HepG2 (cell line): ENCODE results near the gene TSC22D4. TPM values are rescaled to one million over a fixed set of nuclear protein-coding genes. Genes with fewer than 3 reads are reported as not detected.

Experiments
- ATAD3A ChIP-seq: sonication (generic); formaldehyde crosslinking; IDR thresholded peaks from 2 replicates; pipeline ENCODE4 v1.4.0; 2020; ENCODE audit warnings: missing genetic modification reagents
- ATM ChIP-seq: fragments of 450-650 bp; IDR thresholded peaks from 2 replicates; pipeline ENCODE4 v1.7.1; 2017; ENCODE audit warnings: mild to moderate bottlenecking, borderline replicate concordance
- EP300 ChIP-seq, 3 experiments: sonication (generic) in 1 of 3; formaldehyde crosslinking in 1 of 3; IDR thresholded peaks; 2 replicates each; pipeline versions ENCODE4 v1.5.1 to v1.6.1; 2011 to 2020; ENCODE audit warnings: low read depth in 2 of 3, low read length in 2 of 3, borderline replicate concordance in 1 of 3, improper control_type of control experiment in 1 of 3, mild to moderate bottlenecking in 1 of 3, missing genetic modification reagents in 1 of 3, moderate library complexity in 1 of 3
- GFI1 ChIP-seq: sonication (generic); formaldehyde crosslinking; IDR thresholded peaks from 2 replicates; pipeline ENCODE4 v1.5.0; 2020; ENCODE audit warnings: missing genetic modification reagents, mild to moderate bottlenecking, borderline replicate concordance
- GRHL1 ChIP-seq: sonication (generic); formaldehyde crosslinking; conservative IDR thresholded peaks from 2 replicates; pipeline ENCODE4 v1.8.0; 2022; ENCODE audit warnings: missing genetic modification reagents
- HIVEP1 ChIP-seq: sonication (generic); formaldehyde crosslinking; IDR thresholded peaks from 2 replicates; pipeline ENCODE4 v1.4.0; 2020; ENCODE audit warnings: mild to moderate bottlenecking, missing genetic modification reagents
- HOXA5 ChIP-seq: sonication (generic); formaldehyde crosslinking; IDR thresholded peaks from 2 replicates; pipeline ENCODE4 v1.4.0; 2020; ENCODE audit warnings: missing genetic modification reagents
- KDM5B ChIP-seq: sonication (generic); formaldehyde crosslinking; IDR thresholded peaks from 2 replicates; pipeline ENCODE4 v1.4.0; 2020; ENCODE audit warnings: missing genetic modification reagents, mild to moderate bottlenecking, borderline replicate concordance
- KLF13 ChIP-seq: sonication (generic); formaldehyde crosslinking; IDR thresholded peaks from 2 replicates; pipeline ENCODE4 v1.4.0; 2020; ENCODE audit warnings: mild to moderate bottlenecking, missing genetic modification reagents
- LCORL ChIP-seq, 2 experiments: fragments of 450-650 bp in 1 of 2; sonication (generic) in 1 of 2; formaldehyde crosslinking in 1 of 2; IDR thresholded peaks; 2 replicates each; pipeline versions ENCODE4 v1.5.0 to v1.6.1; 2017 to 2020; ENCODE audit warnings: antibody characterized with exemption in 1 of 2, missing genetic modification reagents in 1 of 2
- MXI1 ChIP-seq: IDR thresholded peaks from 3 replicates; pipeline ENCODE4 v1.6.1; 2012; ENCODE audit warnings: low read depth, low read length, inconsistent platforms, borderline replicate concordance
- NCOA5 ChIP-seq: sonication (generic); formaldehyde crosslinking; IDR thresholded peaks from 2 replicates; pipeline ENCODE4 v1.4.0; 2020; ENCODE audit warnings: missing genetic modification reagents
- POGK ChIP-seq: sonication (generic); formaldehyde crosslinking; conservative IDR thresholded peaks from 2 replicates; pipeline ENCODE4 v1.8.0; 2022; ENCODE audit warnings: mild to moderate bottlenecking, moderate library complexity, missing genetic modification reagents
- SKI ChIP-seq: fragments of 450-650 bp; IDR thresholded peaks from one replicate; pipeline ENCODE4 v1.6.1; 2018; ENCODE audit warnings: mild to moderate bottlenecking; ENCODE audit not compliant: partially characterized antibody
- STAG1 ChIP-seq: sonication (generic); formaldehyde crosslinking; IDR thresholded peaks from 2 replicates; pipeline ENCODE4 v1.4.0; 2020; ENCODE audit warnings: missing genetic modification reagents
- TFE3 ChIP-seq: IDR thresholded peaks from 2 replicates; pipeline ENCODE4 v1.6.1; 2016
- ZFP91 ChIP-seq: sonication (generic); formaldehyde crosslinking; IDR thresholded peaks from 2 replicates; pipeline ENCODE4 v1.9.0; 2022; ENCODE audit warnings: missing genetic modification reagents, mild to moderate bottlenecking, borderline replicate concordance
- ZNF337 ChIP-seq: sonication (generic); formaldehyde crosslinking; IDR thresholded peaks from 2 replicates; pipeline ENCODE4 v1.5.1; 2020; ENCODE audit warnings: missing genetic modification reagents, low read depth, mild to moderate bottlenecking, borderline replicate concordance
- ZNF383 ChIP-seq: sonication (generic); formaldehyde crosslinking; IDR thresholded peaks from 2 replicates; pipeline ENCODE4 v1.4.0; 2020; ENCODE audit warnings: missing genetic modification reagents, mild to moderate bottlenecking, borderline replicate concordance
- ZNF441 ChIP-seq: sonication (generic); formaldehyde crosslinking; IDR thresholded peaks from 2 replicates; pipeline ENCODE4 v1.7.0; 2021; ENCODE audit warnings: missing genetic modification reagents, borderline replicate concordance
- ZNF530 ChIP-seq: sonication (generic); formaldehyde crosslinking; IDR thresholded peaks from 2 replicates; pipeline ENCODE4 v1.5.0; 2020; ENCODE audit warnings: low read depth, mild to moderate bottlenecking, missing genetic modification reagents
- ZNF563 ChIP-seq: sonication (generic); formaldehyde crosslinking; IDR thresholded peaks from 2 replicates; pipeline ENCODE4 v1.8.0; 2022; ENCODE audit warnings: mild to moderate bottlenecking, moderate library complexity, missing genetic modification reagents
- ZNF839 ChIP-seq: sonication (generic); formaldehyde crosslinking; IDR thresholded peaks from 2 replicates; pipeline ENCODE4 v1.4.0; 2020; ENCODE audit warnings: missing genetic modification reagents, mild to moderate bottlenecking, borderline replicate concordance
- polyA plus RNA-seq, 8 experiments: library from polyadenylated mRNA; depleted of rRNA in 3 of 8; stranded (reverse) in 7 of 8; unstranded in 1 of 8; fragments of >200 nt; fragmentation: Illumina TruSeq in 4 of 8; extraction: Trizol in 4 of 8; gene quantifications; 2 replicates each; pipeline versions ENCODE4 v1.2.1 to v1.2.3, GENCODE V29; 2011 to 2016; ENCODE audit warnings: low read depth in 4 of 8, missing spikeins in 1 of 8, mixed read lengths in 1 of 8; ENCODE audit not compliant: insufficient read depth in 1 of 8
- total RNA-seq, 5 experiments: library from RNA; depleted of rRNA; stranded (reverse); fragments of >200 nt; fragmentation: Illumina TruSeq; extraction: Trizol; gene quantifications; 2 replicates each; pipeline ENCODE4 v1.2.3, GENCODE V29; 2016; ENCODE audit warnings: low read depth in 1 of 5

TSC22D4 gene
- total and polyA plus RNA-seq, 2 of the 13 experiments (the other 11 are each of a cell fraction or from before 2014, with no cell fraction given) = 7.7 to 8.7 TPM

GRCh38 chr7:100465702-100466311 lies 13.2 kb downstream of the TSC22D4 start (continued):
- TF ChIP-seq KDM5B (CRISPR knock-in tag) (0 out of 2 replicates have a peak, but pooled peaks have one; percentile 25), HIVEP1 (no peak), EP300 (IDR thresholded peaks at IDR 0.05; ENCODE audit: low read depth in 2 of 2, low read length in 2 of 2) (no peak), EP300 (CRISPR knock-in tag; IDR thresholded peaks at IDR 0.05; ENCODE audit: borderline replicate concordance) (no peak), TFE3 (CRISPR knock-in tag) (no peak), POGK (CRISPR knock-in tag) (no peak), MXI1 (no peak), LCORL (IDR thresholded peaks at IDR 0.05) (no peak), LCORL (CRISPR knock-in tag; IDR thresholded peaks at IDR 0.05) (0 out of 2 replicates have a peak, but pooled peaks have one; percentile 40), ZNF383 (CRISPR knock-in tag) (no peak), HOXA5 (no peak), ZNF441 (no peak), ATAD3A (no peak), ZNF839 (CRISPR knock-in tag) (no peak), SKI (no peak), ZNF530 (no peak), KLF13 (no peak), ZNF337 (CRISPR knock-in tag) (no peak), GFI1 (no peak), ATM (no peak), STAG1 (CRISPR knock-in tag) (peak; percentile 87), ZFP91 (CRISPR knock-in tag) (no peak; the same call in 1 of the 2 replicates), GRHL1 (CRISPR knock-in tag) (no peak), ZNF563 (CRISPR knock-in tag) (no peak), NCOA5 (no peak)
